Fibroblast of lung (primary cell): ENCODE measurements around the gene TNKS2. TPM values are rescaled to one million over a fixed set of nuclear protein-coding genes. Genes with fewer than 3 reads are reported as not detected.

ENCODE experiments used
- DNase-seq, 2 donors: peaks; one replicate each; pipeline versions ENCODE4 v3.0.0 to v3.0.0-alpha.2; 2010; ENCODE audit warnings: low read depth in 2 of 2
- H2AFZ ChIP-seq: 2 replicates; pipeline ENCODE4 v1.5.1; 2012; ENCODE audit warnings: low read length, control low read depth, inconsistent platforms
- H3K27ac ChIP-seq: 2 replicates; pipeline ENCODE4 v1.5.1; 2011; ENCODE audit warnings: low read length, control low read depth; ENCODE audit not compliant: insufficient read depth
- H3K27me3 ChIP-seq: 2 replicates; pipeline ENCODE4 v1.5.1; 2011; ENCODE audit warnings: mild to moderate bottlenecking, low read length; ENCODE audit not compliant: control insufficient read depth, insufficient read depth
- H3K36me3 ChIP-seq: 2 replicates; pipeline ENCODE4 v1.5.1; 2011; ENCODE audit warnings: low read length; ENCODE audit not compliant: control insufficient read depth, insufficient read depth
- H3K4me1 ChIP-seq: 2 replicates; pipeline ENCODE4 v1.5.1; 2011; ENCODE audit warnings: low read length; ENCODE audit not compliant: control insufficient read depth, insufficient read depth; ENCODE audit errors: extremely low read depth
- H3K4me2 ChIP-seq: 2 replicates; pipeline ENCODE4 v1.5.1; 2011; ENCODE audit warnings: low read length, control low read depth; ENCODE audit not compliant: insufficient read depth; ENCODE audit errors: extremely low read depth
- H3K4me3 ChIP-seq, 4 experiments: fragments of 200-600 bp in 1 of 4; sonication (generic) in 1 of 4; replicated peaks in 1 of 4; 2 replicates each; pipeline ENCODE4 v1.5.1; 2011 to 2016; ENCODE audit warnings: low read length in 4 of 4, low read depth in 3 of 4, mild to moderate bottlenecking in 3 of 4, control low read depth in 2 of 4, inconsistent platforms in 1 of 4, mixed read lengths in 1 of 4; ENCODE audit not compliant: insufficient read depth in 1 of 4; ENCODE audit errors: control extremely low read depth in 1 of 4
- H3K79me2 ChIP-seq: 2 replicates; pipeline ENCODE4 v1.5.1; 2012; ENCODE audit warnings: mild to moderate bottlenecking, low read length, inconsistent platforms; ENCODE audit not compliant: control insufficient read depth, insufficient read depth
- H3K9ac ChIP-seq: 2 replicates; pipeline ENCODE4 v1.5.1; 2011; ENCODE audit warnings: mild to moderate bottlenecking, low read length, control low read depth; ENCODE audit not compliant: insufficient read depth
- H3K9me3 ChIP-seq: 2 replicates; pipeline ENCODE4 v1.5.1; 2012; ENCODE audit warnings: low read depth, low read length; ENCODE audit not compliant: control insufficient read depth, insufficient read depth
- H4K20me1 ChIP-seq: 2 replicates; pipeline ENCODE4 v1.5.1; 2011; ENCODE audit warnings: low read length; ENCODE audit not compliant: control insufficient read depth, insufficient read depth; ENCODE audit errors: extremely low read depth
- CTCF ChIP-seq, 2 donors: IDR thresholded peaks in 1 of 2; conservative IDR thresholded peaks in 1 of 2; 1 replicate in 1 of 2; 2 replicates in 1 of 2; pipeline ENCODE4 v1.5.1; 2011 to 2012; ENCODE audit warnings: low read length in 2 of 2, control low read depth in 1 of 2, inconsistent platforms in 1 of 2, low read depth in 1 of 2, mild to moderate bottlenecking in 1 of 2
- EZH2 ChIP-seq: IDR thresholded peaks from 2 replicates; pipeline ENCODE4 v1.5.1; 2012; ENCODE audit warnings: low read length, control low read depth, mild to moderate bottlenecking; ENCODE audit errors: missing control alignments
- polyA plus RNA-seq, 2 donors: library from polyadenylated mRNA; depleted of rRNA in 1 of 2; stranded (reverse) in 1 of 2; unstranded in 1 of 2; fragments of >200 nt; gene quantifications; 2 replicates each; pipeline ENCODE4 v1.2.1, GENCODE V29; 2011 to 2012; ENCODE audit warnings: missing spikeins in 1 of 2
- total RNA-seq: library from RNA; depleted of rRNA; stranded (reverse); fragments of >200 nt; gene quantifications from 2 replicates; pipeline ENCODE4 v1.2.1, GENCODE V29; 2014

TNKS2 gene
- total and polyA plus RNA-seq, 2 donors (not counting 1 experiment from before 2014, with no cell fraction given) = 44.6 to 61.6 TPM

DNA sequence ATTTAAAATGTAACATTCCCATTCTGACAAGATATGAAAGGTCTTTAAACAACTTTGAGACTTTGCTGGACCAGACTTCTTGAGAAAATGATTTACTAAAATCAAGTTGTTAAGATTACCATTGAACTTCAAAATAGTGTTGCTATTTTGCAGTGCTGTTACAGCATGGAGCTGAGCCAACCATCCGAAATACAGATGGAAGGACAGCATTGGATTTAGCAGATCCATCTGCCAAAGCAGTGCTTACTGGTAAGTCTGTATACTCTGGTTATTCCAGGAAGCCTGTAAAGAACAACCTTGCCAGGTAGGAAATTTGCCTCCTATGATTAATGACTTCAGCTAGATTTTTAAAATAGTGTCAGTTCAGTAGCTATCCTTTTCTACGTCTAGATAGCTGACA lies 18.8 kb downstream of the TNKS2 start:
- Histone ChIP-seq H3K79me2 (peaks cover 12% of the 10 kb centered on the region), H2AFZ (no peak overlapping the region), H3K36me3 (peaks cover 10% of the 10 kb centered on the region)

GRCh38 chr10:91820144-91820543 lies 21.9 kb downstream of the TNKS2 start:
- Histone ChIP-seq H3K4me2 (no peak overlapping the region), H3K9me3 (no peaks in the 10 kb centered on the region), H2AFZ (no peak overlapping the region), H3K4me3 (no peak overlapping the region), H4K20me1 (no peaks in the 10 kb centered on the region), H3K27ac (no peak overlapping the region), H3K4me1 (no peaks in the 10 kb centered on the region), H3K36me3 (peaks cover 11% of the 10 kb centered on the region), H3K27me3 (no peaks in the 10 kb centered on the region), H3K79me2 (no peaks in the 10 kb centered on the region), H3K9ac (no peak overlapping the region)
- peak in 1 of 2 donors; percentile 5 for DNase-seq
- TF ChIP-seq CTCF (conservative IDR thresholded peaks at IDR 0.05 in 1 of 2, IDR thresholded peaks at IDR 0.05 in 1 of 2; ENCODE audit: low read depth in 1 of 2, low read length in 2 of 2) (no peak), EZH2 (no peak)

More for the DNA sequence above, 18.8 kb downstream of the TNKS2 start:
- Histone ChIP-seq H4K20me1 (no peaks in the 10 kb centered on the region), H3K4me3 (no peak overlapping the region), H3K27ac (no peak overlapping the region), H3K4me1 (no peaks in the 10 kb centered on the region), H3K9me3 (no peaks in the 10 kb centered on the region), H3K27me3 (no peaks in the 10 kb centered on the region), H3K9ac (no peak overlapping the region), H3K4me2 (no peak overlapping the region)
- no peak for TF ChIP-seq CTCF (conservative IDR thresholded peaks at IDR 0.05 in 1 of 2, IDR thresholded peaks at IDR 0.05 in 1 of 2; ENCODE audit: low read depth in 1 of 2, low read length in 2 of 2)
- DNase-seq = no peak

DNA sequence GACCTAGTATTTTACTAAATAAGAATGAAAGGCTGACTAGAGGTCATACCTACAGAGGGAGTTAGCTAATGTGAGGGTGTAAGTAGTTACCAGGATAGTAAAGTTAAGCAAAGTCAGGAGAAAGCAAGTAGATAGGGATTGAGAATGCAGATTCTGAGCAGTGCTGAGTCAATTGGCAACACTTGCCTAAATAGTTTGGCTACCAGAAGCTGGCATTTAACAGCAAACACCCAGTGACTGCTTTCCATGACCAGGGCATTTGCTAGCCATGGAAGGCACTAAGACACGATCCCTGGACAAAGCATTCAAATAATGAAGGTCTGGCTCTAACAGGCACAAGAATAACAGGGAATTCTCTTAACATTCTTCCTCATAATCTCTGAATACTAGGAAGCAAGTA lies 25.9 kb downstream of the TNKS2 start:
- Histone ChIP-seq H3K79me2 (no peaks in the 10 kb centered on the region), H3K27me3 (no peaks in the 10 kb centered on the region), H3K4me1 (no peaks in the 10 kb centered on the region), H3K4me2 (no peak overlapping the region), H3K9ac (no peak overlapping the region), H3K36me3 (peaks cover 9% of the 10 kb centered on the region), H3K9me3 (no peaks in the 10 kb centered on the region), H2AFZ (no peak overlapping the region), H3K27ac (no peak overlapping the region), H3K4me3 (no peak overlapping the region), H4K20me1 (no peaks in the 10 kb centered on the region)
- TF ChIP-seq CTCF (conservative IDR thresholded peaks at IDR 0.05 in 1 of 2, IDR thresholded peaks at IDR 0.05 in 1 of 2; ENCODE audit: low read depth in 1 of 2, low read length in 2 of 2) (no peak), EZH2 (no peak)
- DNase-seq = no peak
